Measurements from ENCODE around the gene RIMBP2. TPM values are rescaled to one million over a fixed set of nuclear protein-coding genes. Genes with fewer than 3 reads are reported as not detected.
A peak's percentile ranks its signal among the peaks of the same experiment; 100 is the strongest.

Gene RIMBP2
- polyA plus RNA-seq, 1 of the 3 experiments (the other 2 are of a cell fraction) = 0.90 TPM

DNA sequence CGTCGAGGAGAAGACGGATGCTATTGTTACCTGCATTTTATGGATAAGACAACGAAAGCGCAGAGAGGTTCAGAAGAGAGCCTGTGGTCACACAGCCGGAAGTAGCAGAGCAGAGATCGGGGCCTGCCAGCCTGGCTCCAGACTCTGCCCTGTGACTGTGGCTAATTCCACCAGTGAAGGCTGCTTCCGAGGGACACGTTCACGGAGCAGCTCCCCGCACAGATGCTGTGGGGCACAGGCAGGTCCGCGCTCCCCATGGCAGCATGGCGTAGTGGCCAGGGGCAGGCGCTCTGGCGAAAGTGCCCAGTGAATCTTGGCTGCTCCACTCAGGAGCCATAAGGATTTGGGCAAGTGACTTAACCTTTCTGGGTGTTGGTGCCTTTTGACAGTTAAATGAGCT is 9.8 kb downstream of the RIMBP2 start:
- TF ChIP-seq SIN3A (IDR thresholded peaks at IDR 0.05; ENCODE audit: borderline replicate concordance, low read depth, low read length) = no peak
- no peak for TF ChIP-seq SMC3 (IDR thresholded peaks at IDR 0.05; ENCODE audit: low read depth, low read length)
- TF ChIP-seq TCF12 (IDR thresholded peaks at IDR 0.05) = no peak
- TF ChIP-seq, protein P1, sequence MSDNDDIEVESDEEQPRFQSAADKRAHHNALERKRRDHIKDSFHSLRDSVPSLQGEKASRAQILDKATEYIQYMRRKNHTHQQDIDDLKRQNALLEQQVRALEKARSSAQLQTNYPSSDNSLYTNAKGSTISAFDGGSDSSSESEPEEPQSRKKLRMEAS (IDR thresholded peaks at IDR 0.05; ENCODE audit: low read depth) = no peak
- no peak for TF ChIP-seq EP300 (IDR thresholded peaks at IDR 0.05; ENCODE audit: borderline replicate concordance in 1 of 2, low read depth in 1 of 2, low read length in 1 of 2)
- TF ChIP-seq USF2 (IDR thresholded peaks at IDR 0.05; ENCODE audit: borderline replicate concordance, low read depth, low read length) = no peak
- TF ChIP-seq EZH2phosphoT487 (IDR thresholded peaks at IDR 0.05; ENCODE audit: borderline replicate concordance, low read depth) = no peak
- TF ChIP-seq, protein P2, sequence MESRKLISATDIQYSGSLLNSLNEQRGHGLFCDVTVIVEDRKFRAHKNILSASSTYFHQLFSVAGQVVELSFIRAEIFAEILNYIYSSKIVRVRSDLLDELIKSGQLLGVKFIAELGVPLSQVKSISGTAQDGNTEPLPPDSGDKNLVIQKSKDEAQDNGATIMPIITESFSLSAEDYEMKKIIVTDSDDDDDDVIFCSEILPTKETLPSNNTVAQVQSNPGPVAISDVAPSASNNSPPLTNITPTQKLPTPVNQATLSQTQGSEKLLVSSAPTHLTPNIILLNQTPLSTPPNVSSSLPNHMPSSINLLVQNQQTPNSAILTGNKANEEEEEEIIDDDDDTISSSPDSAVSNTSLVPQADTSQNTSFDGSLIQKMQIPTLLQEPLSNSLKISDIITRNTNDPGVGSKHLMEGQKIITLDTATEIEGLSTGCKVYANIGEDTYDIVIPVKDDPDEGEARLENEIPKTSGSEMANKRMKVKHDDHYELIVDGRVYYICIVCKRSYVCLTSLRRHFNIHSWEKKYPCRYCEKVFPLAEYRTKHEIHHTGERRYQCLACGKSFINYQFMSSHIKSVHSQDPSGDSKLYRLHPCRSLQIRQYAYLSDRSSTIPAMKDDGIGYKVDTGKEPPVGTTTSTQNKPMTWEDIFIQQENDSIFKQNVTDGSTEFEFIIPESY (IDR thresholded peaks at IDR 0.05; ENCODE audit: borderline replicate concordance, low read depth) = no peak
- TF ChIP-seq IRF3 (IDR thresholded peaks at IDR 0.05; ENCODE audit: low read depth, low read length) = no peak
- no peak for TF ChIP-seq CHD2 (IDR thresholded peaks at IDR 0.05; ENCODE audit: low read length, partially characterized antibody)
- TF ChIP-seq NRF1 (IDR thresholded peaks at IDR 0.05; ENCODE audit: low read depth, low read length) = no peak
- Histone ChIP-seq H3K9me2 (no peaks in the 10 kb centered on the region), H3K9me3 (no peaks in the 10 kb centered on the region), H3K4me3 (ENCODE audit: low read depth in 2 of 2, low read length in 1 of 2) (no peak overlapping the region), H3K79me2 (ENCODE audit: insufficient read depth) (no peaks in the 10 kb centered on the region), H3K27ac (ENCODE audit: low read depth in 2 of 2, low read length in 1 of 2) (peak overlapping the region in 1 of 2 experiments; percentile 50; a peak in 1 of 4 replicates), H3K36me3 (replicated peaks in 1 of 2; ENCODE audit: control insufficient read depth in 1 of 2, insufficient read depth in 2 of 2, low read length in 1 of 2) (no peaks in the 10 kb centered on the region), H3K27me3 (ENCODE audit: insufficient read depth) (no peaks in the 10 kb centered on the region), H4K20me1 (ENCODE audit: insufficient read depth) (no peaks in the 10 kb centered on the region), H3F3A (replicated peaks; ENCODE audit: insufficient read depth) (no peaks in the 10 kb centered on the region), H2AFZ (ENCODE audit: low read depth) (no peak overlapping the region), H3K9ac (no peak overlapping the region), H3K4me1 (ENCODE audit: control insufficient read depth in 1 of 2, insufficient read depth in 2 of 2, low read depth in 1 of 2, low read length in 1 of 2) (peaks cover 0 to 58% of the 10 kb centered on the region in 2 experiments; a peak in 2 of 4 replicates), H3K4me2 (no peak overlapping the region)
- no peak for DNase-seq
- ChIA-PET POLR2A (interaction anchor here (1.8 kb wide), 1 partner anchor 10 kb away, joined by 5 read pairs; the partner anchor contains the start of gene RIMBP2), CTCF (interaction anchor here (2.3 kb wide), 1 partner anchor 41 kb away, joined by 8 read pairs; no protein-coding TSS in a partner anchor)
- WGBS (ENCODE audit: low lambda C conversion rate) = 71% methylated on average over 12 of the region's 16 CpGs

Measured in SK-N-SH (cell line).